ENCODE measurements around the gene COL5A1. TPM values are rescaled to one million over a fixed set of nuclear protein-coding genes. Genes with fewer than 3 reads are reported as not detected.

The COL5A1 gene
- polyA plus RNA-seq, 3 donors = 0.01 TPM; not detected in 2

DNA sequence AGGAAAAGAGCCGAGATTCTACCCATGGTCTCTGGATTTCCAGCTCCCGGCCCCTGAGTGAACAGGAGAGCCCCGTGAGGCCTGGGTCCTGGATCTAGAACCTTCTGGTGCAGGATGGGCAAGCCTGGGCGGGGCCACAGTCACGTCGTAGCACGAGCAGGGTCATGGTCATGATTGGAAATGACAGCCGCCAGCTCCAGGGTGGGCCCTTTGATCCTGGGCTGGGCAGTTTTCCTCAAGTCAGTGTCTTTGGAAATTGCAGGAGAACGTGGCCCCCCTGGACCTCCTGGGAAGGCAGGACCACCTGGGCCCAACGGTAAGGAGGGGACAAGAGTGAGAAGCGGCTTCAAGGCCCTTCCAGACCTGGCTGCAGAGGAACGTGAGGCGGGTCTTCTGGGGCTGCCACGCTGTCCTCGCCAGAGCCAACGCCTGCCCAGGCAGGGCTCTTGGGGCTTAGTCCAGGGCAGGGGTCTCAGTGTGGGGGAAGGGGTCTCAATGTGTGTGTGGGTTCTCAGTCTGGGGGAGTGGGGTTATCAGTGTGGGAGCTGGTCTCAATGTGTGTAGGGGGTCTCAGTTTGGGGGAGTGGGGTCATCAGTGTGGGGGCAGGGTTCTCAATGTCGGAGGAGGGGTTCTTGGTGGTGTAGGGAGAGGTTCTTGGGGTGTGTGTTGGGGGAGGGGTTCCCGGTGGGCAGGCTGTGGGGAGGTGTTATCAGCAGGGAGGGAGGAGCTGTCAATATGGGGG lies 241.6 kb downstream of the COL5A1 start:
- no peaks in the 10 kb centered on the region for H3K9me3 ChIP-seq (replicated peaks in 1 of 2; ENCODE audit: control insufficient read depth in 1 of 2, insufficient read depth in 1 of 2, low read length in 2 of 2)
- no peak overlapping the region for H3K4me2 ChIP-seq (replicated peaks; ENCODE audit: extremely low read depth, low read length, poor library complexity, severe bottlenecking)
- peaks cover 0 to 11% of the 10 kb centered on the region in 2 donors for H3K27me3 ChIP-seq (ENCODE audit: control insufficient read depth in 2 of 2, insufficient read depth in 2 of 2, low read length in 2 of 2)
- peaks cover 10% of the 10 kb centered on the region for H3K4me1 Mint-ChIP-seq
- H3K4me3 Mint-ChIP-seq = no peak overlapping the region
- peaks cover 0 to 2% (median 0%) of the 10 kb centered on the region in 7 donors for H3K9me3 Mint-ChIP-seq
- no peak overlapping the region for H2AFZ ChIP-seq (ENCODE audit: insufficient read depth, low read depth, low read length, poor library complexity, severe bottlenecking)
- no peaks in the 10 kb centered on the region for H3K36me3 Mint-ChIP-seq
- no peak overlapping the region for H3K4me3 ChIP-seq (replicated peaks in 1 of 3; ENCODE audit: low read depth in 2 of 3, low read length in 3 of 3)
- H3K27me3 Mint-ChIP-seq (ENCODE audit: low read depth in 3 of 3) = peaks cover 16 to 37% (median 23%) of the 10 kb centered on the region in 3 donors
- TF ChIP-seq, protein P1, sequence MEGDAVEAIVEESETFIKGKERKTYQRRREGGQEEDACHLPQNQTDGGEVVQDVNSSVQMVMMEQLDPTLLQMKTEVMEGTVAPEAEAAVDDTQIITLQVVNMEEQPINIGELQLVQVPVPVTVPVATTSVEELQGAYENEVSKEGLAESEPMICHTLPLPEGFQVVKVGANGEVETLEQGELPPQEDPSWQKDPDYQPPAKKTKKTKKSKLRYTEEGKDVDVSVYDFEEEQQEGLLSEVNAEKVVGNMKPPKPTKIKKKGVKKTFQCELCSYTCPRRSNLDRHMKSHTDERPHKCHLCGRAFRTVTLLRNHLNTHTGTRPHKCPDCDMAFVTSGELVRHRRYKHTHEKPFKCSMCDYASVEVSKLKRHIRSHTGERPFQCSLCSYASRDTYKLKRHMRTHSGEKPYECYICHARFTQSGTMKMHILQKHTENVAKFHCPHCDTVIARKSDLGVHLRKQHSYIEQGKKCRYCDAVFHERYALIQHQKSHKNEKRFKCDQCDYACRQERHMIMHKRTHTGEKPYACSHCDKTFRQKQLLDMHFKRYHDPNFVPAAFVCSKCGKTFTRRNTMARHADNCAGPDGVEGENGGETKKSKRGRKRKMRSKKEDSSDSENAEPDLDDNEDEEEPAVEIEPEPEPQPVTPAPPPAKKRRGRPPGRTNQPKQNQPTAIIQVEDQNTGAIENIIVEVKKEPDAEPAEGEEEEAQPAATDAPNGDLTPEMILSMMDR (IDR thresholded peaks at IDR 0.05) = no peak
- H3K9ac ChIP-seq (ENCODE audit: insufficient read depth, low read length, poor library complexity, severe bottlenecking) = no peak overlapping the region
- no peaks in the 10 kb centered on the region for H3K79me2 ChIP-seq (ENCODE audit: insufficient read depth, low read length)
- H3K27ac ChIP-seq (ENCODE audit: low read depth in 1 of 2, low read length in 2 of 2) = no peak overlapping the region
- no peaks in the 10 kb centered on the region for H3K36me3 ChIP-seq (replicated peaks in 1 of 2; ENCODE audit: control insufficient read depth in 1 of 2, insufficient read depth in 2 of 2, low read length in 2 of 2)
- 95% methylated on average over 15 of the region's 18 CpGs for WGBS (ENCODE audit: insufficient coverage)
- peaks cover 10 to 11% of the 10 kb centered on the region in 2 donors for H3K4me1 ChIP-seq (ENCODE audit: control insufficient read depth in 1 of 2, insufficient read depth in 2 of 2, low read length in 2 of 2)
- intact Hi-C loops (cut with micrococcal nuclease) = no loop called here
- no peak overlapping the region for H3K27ac Mint-ChIP-seq
- no peaks in the 10 kb centered on the region for H4K20me1 ChIP-seq (ENCODE audit: insufficient read depth, low read length)
- DNase-seq = no peak

DNA sequence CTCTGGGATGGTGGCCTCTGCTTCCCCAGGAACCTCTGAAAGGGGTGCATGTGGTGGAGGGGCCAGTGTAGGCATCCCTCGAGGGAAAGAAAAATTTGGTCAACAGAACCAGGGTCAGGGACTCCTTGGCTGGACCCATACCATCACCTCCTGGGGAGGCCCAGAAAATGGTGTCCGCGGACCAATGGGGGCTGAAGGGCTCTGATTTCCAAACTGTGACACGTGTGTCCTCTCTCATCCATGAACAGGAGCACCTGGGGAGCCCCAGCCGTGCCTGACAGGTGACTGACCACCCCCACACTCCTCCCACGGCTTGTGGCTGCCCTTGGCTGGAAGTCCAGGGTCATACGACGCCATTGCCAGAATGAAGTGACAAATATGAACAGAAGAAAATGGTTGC lies 242.9 kb downstream of the COL5A1 start:
- no peak overlapping the region for H3K4me3 ChIP-seq (replicated peaks in 1 of 3; ENCODE audit: low read depth in 2 of 3, low read length in 3 of 3)
- TF ChIP-seq, protein P1 (IDR thresholded peaks at IDR 0.05) = no peak
- no peak overlapping the region for H3K9ac ChIP-seq (ENCODE audit: insufficient read depth, low read length, poor library complexity, severe bottlenecking)
- intact Hi-C loops (cut with micrococcal nuclease) = no loop called here
- no peak overlapping the region for H2AFZ ChIP-seq (ENCODE audit: insufficient read depth, low read depth, low read length, poor library complexity, severe bottlenecking)
- peaks cover 0 to 11% of the 10 kb centered on the region in 2 donors for H3K27me3 ChIP-seq (ENCODE audit: control insufficient read depth in 2 of 2, insufficient read depth in 2 of 2, low read length in 2 of 2)
- H3K27ac ChIP-seq (ENCODE audit: low read depth in 1 of 2, low read length in 2 of 2) = no peak overlapping the region
- H4K20me1 ChIP-seq (ENCODE audit: insufficient read depth, low read length) = no peaks in the 10 kb centered on the region
- WGBS (ENCODE audit: insufficient coverage) = 91% methylated on average over 4 of the region's 8 CpGs
- DNase-seq = peak in 1 of 3 donors; percentile 0
- Mint-ChIP-seq H3K36me3 (no peaks in the 10 kb centered on the region), H3K9me3 (peaks cover 0 to 2% (median 0%) of the 10 kb centered on the region in 7 donors), H3K27me3 (ENCODE audit: low read depth in 3 of 3) (peaks cover 16 to 43% (median 26%) of the 10 kb centered on the region in 3 donors), H3K4me3 (no peak overlapping the region), H3K27ac (no peak overlapping the region), H3K4me1 (peaks cover 10% of the 10 kb centered on the region)
- H3K4me1 ChIP-seq (ENCODE audit: control insufficient read depth in 1 of 2, insufficient read depth in 2 of 2, low read length in 2 of 2) = peaks cover 14 to 15% of the 10 kb centered on the region in 2 donors
- no peak overlapping the region for H3K4me2 ChIP-seq (replicated peaks; ENCODE audit: extremely low read depth, low read length, poor library complexity, severe bottlenecking)
- H3K9me3 ChIP-seq (replicated peaks in 1 of 2; ENCODE audit: control insufficient read depth in 1 of 2, insufficient read depth in 1 of 2, low read length in 2 of 2) = no peaks in the 10 kb centered on the region
- H3K36me3 ChIP-seq (replicated peaks in 1 of 2; ENCODE audit: control insufficient read depth in 1 of 2, insufficient read depth in 2 of 2, low read length in 2 of 2) = no peaks in the 10 kb centered on the region
- H3K79me2 ChIP-seq (ENCODE audit: insufficient read depth, low read length) = no peaks in the 10 kb centered on the region

Data from CD14-positive monocyte (primary cell).